Measurements from ENCODE around the gene TSPAN15. TPM values are rescaled to one million over a fixed set of nuclear protein-coding genes. Genes with fewer than 3 reads are reported as not detected.

Gene TSPAN15
- polyA plus RNA-seq, 1 donor (not counting 4 experiments of a cell fraction or from before 2014, with no cell fraction given) = 2.1 TPM

GRCh38 chr10:69512901-69513300 is 61.6 kb downstream of the TSPAN15 start:
- no peak overlapping the region for H2AFZ ChIP-seq (ENCODE audit: control insufficient read depth, low read length)
- H3K9me1 ChIP-seq (ENCODE audit: control insufficient read depth, extremely low read depth, insufficient read depth, low read length) = no peaks in the 10 kb centered on the region
- H3K79me2 ChIP-seq (ENCODE audit: control insufficient read depth, insufficient read depth, low read length) = no peaks in the 10 kb centered on the region
- no peak for TF ChIP-seq CTCF (optimal IDR thresholded peaks at IDR 0.05 in 1 of 3, IDR thresholded peaks at IDR 0.05 in 1 of 3, conservative IDR thresholded peaks at IDR 0.05 in 1 of 3; ENCODE audit: extremely low read depth in 1 of 3, insufficient read depth in 2 of 3, low read length in 3 of 3)
- TF ChIP-seq EZH2 (IDR thresholded peaks at IDR 0.05; ENCODE audit: low read length) = no peak
- peaks cover 1% of the 10 kb centered on the region for H3K4me1 ChIP-seq (ENCODE audit: control insufficient read depth, extremely low read depth, insufficient read depth, low read length)
- H4K20me1 ChIP-seq (ENCODE audit: control insufficient read depth, extremely low read depth, insufficient read depth, low read length) = no peaks in the 10 kb centered on the region
- H3K9ac ChIP-seq (ENCODE audit: control insufficient read depth, extremely low read depth, insufficient read depth, low read length) = no peak overlapping the region
- FAIRE-seq (peak; percentile 57), DNase-seq (ENCODE audit: low read depth, low spot score) (no peak)
- dilution Hi-C loops (cut with MboI; ENCODE audit: extremely low pct_ligation_motif_present, low sequenced_read_pairs) = no loop called here
- no peaks in the 10 kb centered on the region for H3K9me3 ChIP-seq (ENCODE audit: control insufficient read depth, low read depth, low read length)
- H3K27ac ChIP-seq (ENCODE audit: control insufficient read depth, insufficient read depth, low read length) = no peak overlapping the region
- H3K4me3 ChIP-seq (ENCODE audit: control insufficient read depth in 2 of 3, extremely low read depth in 1 of 3, insufficient read depth in 2 of 3, low read depth in 1 of 3, low read length in 3 of 3) = no peak overlapping the region
- no peaks in the 10 kb centered on the region for H3K27me3 ChIP-seq (ENCODE audit: control insufficient read depth, extremely low read depth, insufficient read depth, low read length)
- no peak overlapping the region for H3K4me2 ChIP-seq (ENCODE audit: control insufficient read depth, extremely low read depth, insufficient read depth, low read depth, low read length)
- H3K36me3 ChIP-seq (ENCODE audit: control insufficient read depth in 2 of 2, extremely low read depth in 1 of 2, insufficient read depth in 2 of 2, low read length in 2 of 2) = no peaks in the 10 kb centered on the region

GRCh38 chr10:69513617-69514016 is 62.4 kb downstream of the TSPAN15 start:
- dilution Hi-C loops (cut with MboI; ENCODE audit: extremely low pct_ligation_motif_present, low sequenced_read_pairs) = no loop called here
- Histone ChIP-seq H3K9ac (ENCODE audit: control insufficient read depth, extremely low read depth, insufficient read depth, low read length) (no peak overlapping the region), H2AFZ (ENCODE audit: control insufficient read depth, low read length) (no peak overlapping the region), H3K4me3 (ENCODE audit: control insufficient read depth in 2 of 3, extremely low read depth in 1 of 3, insufficient read depth in 2 of 3, low read depth in 1 of 3, low read length in 3 of 3) (no peak overlapping the region), H3K36me3 (ENCODE audit: control insufficient read depth in 2 of 2, extremely low read depth in 1 of 2, insufficient read depth in 2 of 2, low read length in 2 of 2) (no peaks in the 10 kb centered on the region), H3K27me3 (ENCODE audit: control insufficient read depth, extremely low read depth, insufficient read depth, low read length) (no peaks in the 10 kb centered on the region), H3K27ac (ENCODE audit: control insufficient read depth, insufficient read depth, low read length) (no peak overlapping the region), H3K4me1 (ENCODE audit: control insufficient read depth, extremely low read depth, insufficient read depth, low read length) (no peaks in the 10 kb centered on the region), H4K20me1 (ENCODE audit: control insufficient read depth, extremely low read depth, insufficient read depth, low read length) (no peaks in the 10 kb centered on the region), H3K4me2 (ENCODE audit: control insufficient read depth, extremely low read depth, insufficient read depth, low read depth, low read length) (no peak overlapping the region), H3K79me2 (ENCODE audit: control insufficient read depth, insufficient read depth, low read length) (no peaks in the 10 kb centered on the region), H3K9me1 (ENCODE audit: control insufficient read depth, extremely low read depth, insufficient read depth, low read length) (no peaks in the 10 kb centered on the region), H3K9me3 (ENCODE audit: control insufficient read depth, low read depth, low read length) (no peaks in the 10 kb centered on the region)
- FAIRE-seq (no peak), DNase-seq (ENCODE audit: low read depth, low spot score) (no peak)
- TF ChIP-seq CTCF (optimal IDR thresholded peaks at IDR 0.05 in 1 of 3, IDR thresholded peaks at IDR 0.05 in 1 of 3, conservative IDR thresholded peaks at IDR 0.05 in 1 of 3; ENCODE audit: extremely low read depth in 1 of 3, insufficient read depth in 2 of 3, low read length in 3 of 3) = peak in 1 of 3 experiments; percentile 6
- TF ChIP-seq EZH2 (IDR thresholded peaks at IDR 0.05; ENCODE audit: low read length) = no peak
